GM12878 (cell line): ENCODE data around the gene NARF. TPM values are rescaled to one million over a fixed set of nuclear protein-coding genes. Genes with fewer than 3 reads are reported as not detected.

Experiments used
- ATAC-seq: fragments of 200-7000 bp; cut with Tn5 transposase; 3 replicates; pipeline ENCODE4 v1.9.1; 2020; ENCODE audit warnings: mild to moderate bottlenecking, moderate library complexity
- BruUV-seq: library from RNA; stranded (reverse); fragments of 400-500 nt; replicated peaks from 2 replicates; lab custom pipeline; 2021; lab: Mats Ljungman, UMichigan
- CTCF ChIA-PET: fragments of 300-600 bp; sonication (Branson Sonifier 250); formaldehyde crosslinking; extraction: SDS; loops from one replicate; lab custom pipeline; 2021; ENCODE audit warnings: inconsistent platforms; lab: Yijun Ruan, JAX
- POLR2A ChIA-PET: fragments of 350-600 bp; formaldehyde crosslinking; extraction: SDS; loops from one replicate; lab custom pipeline; 2021; ENCODE audit warnings: inconsistent platforms; lab: Charles Lee
- RAD21 ChIA-PET: fragments of 300-600 bp; sonication (Branson Sonifier 250); formaldehyde crosslinking; loops from one replicate; lab custom pipeline; 2023; ENCODE audit warnings: antibody characterized with exemption; ENCODE audit not compliant: unreplicated experiment; lab: Charles Lee
- SMC1A ChIA-PET: fragments of 300-600 bp; sonication (Branson Sonifier 250); formaldehyde crosslinking; loops from one replicate; lab custom pipeline; 2023; ENCODE audit not compliant: unreplicated experiment, uncharacterized antibody; lab: Charles Lee
- DNase-seq: peaks from one replicate; pipeline ENCODE4 v3.0.0-alpha.2; 2011; ENCODE audit warnings: low read depth, low spot score
- FAIRE-seq: peaks from 3 replicates; lab custom pipeline; 2011; peaks lifted over from hg19 to GRCh38; lab: Jason Lieb, UNC
- H2AFZ ChIP-seq: 2 replicates; pipeline ENCODE4 v1.6.0; 2011; ENCODE audit warnings: low read depth, low read length, control low read depth; ENCODE audit not compliant: control insufficient read depth
- H3K27ac ChIP-seq: 2 replicates; pipeline ENCODE4 v1.5.1; 2011; ENCODE audit warnings: control low read depth; ENCODE audit not compliant: control insufficient read depth, insufficient read depth
- H3K27me3 ChIP-seq, 2 experiments: replicated peaks in 1 of 2; 2 replicates each; pipeline versions ENCODE4 v1.6.0 to v1.6.1; 2011; ENCODE audit warnings: low read length in 1 of 2; ENCODE audit not compliant: control insufficient read depth in 2 of 2, insufficient read depth in 2 of 2
- H3K36me3 ChIP-seq, 2 experiments: 2 replicates each; pipeline ENCODE4 v1.5.1; 2011; ENCODE audit warnings: low read length in 1 of 2; ENCODE audit not compliant: control insufficient read depth in 2 of 2, insufficient read depth in 2 of 2
- H3K4me1 ChIP-seq: 2 replicates; pipeline ENCODE4 v1.6.1; 2011; ENCODE audit warnings: mild to moderate bottlenecking, low read length, moderate library complexity, mixed read lengths; ENCODE audit not compliant: control insufficient read depth, insufficient read depth
- H3K4me2 ChIP-seq: 2 replicates; pipeline ENCODE4 v1.6.0; 2011; ENCODE audit warnings: control low read depth; ENCODE audit not compliant: control insufficient read depth, insufficient read depth
- H3K4me3 ChIP-seq: fragments of 200-600 bp; sonication (generic); 2 replicates; pipeline ENCODE4 v1.5.1; 2016
- H3K79me2 ChIP-seq: 2 replicates; pipeline ENCODE4 v1.6.0; 2011; ENCODE audit warnings: low read length; ENCODE audit not compliant: control insufficient read depth, insufficient read depth
- H3K9ac ChIP-seq: 2 replicates; pipeline ENCODE4 v1.8.0; 2011; ENCODE audit warnings: low read length, control low read depth, mixed read lengths; ENCODE audit not compliant: control insufficient read depth, insufficient read depth
- H3K9me3 ChIP-seq: replicated peaks from 3 replicates; pipeline ENCODE4 v1.5.1; 2011; ENCODE audit warnings: mild to moderate bottlenecking, low read length; ENCODE audit not compliant: control insufficient read depth, insufficient read depth
- H4K20me1 ChIP-seq: 2 replicates; pipeline ENCODE4 v1.6.0; 2011; ENCODE audit not compliant: control insufficient read depth, insufficient read depth
- ASH2L ChIP-seq: fragments of 300-600, 200-600 bp; sonication (generic); IDR thresholded peaks from 2 replicates; pipeline ENCODE4 v1.6.1; 2017; ENCODE audit warnings: low read depth, mild to moderate bottlenecking, borderline replicate concordance
- FOS ChIP-seq: IDR thresholded peaks from 3 replicates; pipeline ENCODE4 v1.6.1; 2011; ENCODE audit warnings: borderline replicate concordance; ENCODE audit not compliant: insufficient read length; ENCODE audit errors: extremely low read depth
- KAT2A ChIP-seq: conservative IDR thresholded peaks from 2 replicates; pipeline ENCODE4 v1.6.1; 2011; ENCODE audit warnings: low read depth, low read length; ENCODE audit not compliant: control insufficient read depth
- RELA ChIP-seq: fragments of 450-650 bp; IDR thresholded peaks from 2 replicates; pipeline ENCODE4 v1.8.0; 2014; ENCODE audit warnings: borderline replicate concordance; ENCODE audit not compliant: partially characterized antibody
- SPI1 ChIP-seq: IDR thresholded peaks from 2 replicates; pipeline ENCODE4 v1.6.1; 2011; ENCODE audit warnings: low read depth, mild to moderate bottlenecking, low read length, moderate library complexity, borderline replicate concordance; ENCODE audit not compliant: insufficient read depth
- TAF1 ChIP-seq: IDR thresholded peaks from 2 replicates; pipeline ENCODE4 v1.6.1; 2011; ENCODE audit warnings: mild to moderate bottlenecking, low read depth, low read length, borderline replicate concordance
- TCF7 ChIP-seq: IDR thresholded peaks from 2 replicates; pipeline ENCODE4 v1.6.1; 2014; ENCODE audit warnings: antibody characterized with exemption, borderline replicate concordance
- YY1 ChIP-seq: IDR thresholded peaks from 2 replicates; pipeline ENCODE4 v1.6.1; 2011; ENCODE audit warnings: low read depth, mild to moderate bottlenecking, low read length
- WGBS: methylation state at CpG from one replicate; pipeline ENCODE4 v1.1.6; 2016; ENCODE audit warnings: low lambda C conversion rate; ENCODE audit not compliant: insufficient replicate concordance, insufficient coverage; ENCODE audit errors: missing lambda C conversion rate; 5-methylcytosine and 5-hydroxymethylcytosine counted together
- in situ Hi-C: fragments of 300-500 bp; cut with MboI; formaldehyde crosslinking; loops from 9 replicates; pipeline ENCODE4 v1.14.3; 2018; ENCODE audit warnings: mixed read lengths
- intact Hi-C: fragments of 100-400 bp; cut with micrococcal nuclease; formaldehyde crosslinking; loops from one replicate; pipeline ENCODE4 v1.14.2; 2022; ENCODE audit not compliant: unreplicated experiment
- polyA plus RNA-seq, 11 experiments: library from polyadenylated mRNA; depleted of rRNA in 4 of 11; unstranded in 6 of 11; stranded (reverse) in 5 of 11; fragments of >200 nt; fragmentation: Nextera tagmentation in 4 of 11; fragmentation: Illumina TruSeq in 1 of 11; extraction: Ambion mirVana in 4 of 11; extraction: Trizol in 1 of 11; gene quantifications; 1 replicate in 1 of 11; 2 replicates in 10 of 11; pipeline versions ENCODE4 v1.2.1 to v1.2.3, GENCODE V29; 2011 to 2016; ENCODE audit warnings: inconsistent platforms in 2 of 11, missing spikeins in 2 of 11, low read depth in 1 of 11
- total RNA-seq, 4 experiments: library from RNA; depleted of rRNA in 3 of 4; stranded (reverse); fragments of >200 nt in 3 of 4; fragmentation: Illumina TruSeq in 1 of 4; extraction: Trizol in 1 of 4; gene quantifications; 2 replicates each; pipeline versions ENCODE4 v1.2.1 to v1.2.3, GENCODE V29; 2013 to 2021

NARF gene
- total and polyA plus RNA-seq, 10 of the 15 experiments (the other 5 are each of a cell fraction or from before 2014, with no cell fraction given): 16.7 to 126 (median 47.5) TPM

GRCh38 chr17:82503094-82503727 lies 44.7 kb downstream of the NARF start:
- Histone ChIP-seq H3K27me3 (no peaks in the 10 kb centered on the region), H3K4me3 (no peak overlapping the region), H3K27ac (no peak overlapping the region), H3K9ac (no peak overlapping the region), H4K20me1 (no peaks in the 10 kb centered on the region), H3K4me1 (peaks cover 18% of the 10 kb centered on the region), H3K36me3 (no peaks in the 10 kb centered on the region), H3K9me3 (no peaks in the 10 kb centered on the region; the same call in 2 of the 3 replicates), H2AFZ (no peak overlapping the region), H3K4me2 (no peak overlapping the region), H3K79me2 (no peaks in the 10 kb centered on the region)
- CTCF ChIA-PET: interaction anchor here (5.6 kb wide), 1 partner anchor 8 kb away, joined by 26 read pairs; no protein-coding TSS in a partner anchor
- no peak for ATAC-seq
- no peak for DNase-seq
- SMC1A ChIA-PET: interaction anchor here (1.1 to 1.4 kb wide), 2 partner anchors 18 to 42 kb away, joined by 3 to 4 read pairs; no protein-coding TSS in a partner anchor
- WGBS: 58% methylated on average over 9 of the region's 12 CpGs
- FAIRE-seq: no peak
- in situ Hi-C loops (no loop called here), intact Hi-C loops (no loop called here)
- TF ChIP-seq YY1 (no peak), TAF1 (no peak), TCF7 (no peak), ASH2L (no peak), RELA (no peak), FOS (no peak), SPI1 (no peak), KAT2A (no peak)
- no TSS peak for BruUV-seq
- RAD21 ChIA-PET: no interaction called here
- POLR2A ChIA-PET: interaction anchor here (0.8 to 2.5 kb wide), 2 partner anchors 7 to 16 kb away, joined by 4 to 7 read pairs; partner anchors contain the start of gene FOXK2
